ES-I3 (cell line): Measurements from ENCODE around the gene ACP5.
"Not testable (repeated sequence)": the region's sequence is repeated elsewhere in the genome, so short reads cannot be mapped to it uniquely, and the experiment has no call there.

Source experiments
- H3K36me3 ChIP-seq: 2 replicates; pipeline ENCODE4 v1.6.1; 2013; ENCODE audit warnings: mild to moderate bottlenecking, low read length, control low read depth, moderate library complexity; ENCODE audit not compliant: insufficient read depth
- H3K4me1 ChIP-seq: 2 replicates; pipeline ENCODE4 v1.6.1; 2013; ENCODE audit warnings: mild to moderate bottlenecking, control low read depth, low read length; ENCODE audit not compliant: insufficient read depth
- H3K9ac ChIP-seq: 2 replicates; pipeline ENCODE4 v1.6.1; 2013; ENCODE audit warnings: low read depth, mild to moderate bottlenecking, low read length, moderate library complexity
- H3K9me3 ChIP-seq: 2 replicates; pipeline ENCODE4 v1.6.1; 2013; ENCODE audit warnings: mild to moderate bottlenecking, low read length, moderate library complexity; ENCODE audit not compliant: control insufficient read depth, insufficient read depth

The ACP5 gene

DNA sequence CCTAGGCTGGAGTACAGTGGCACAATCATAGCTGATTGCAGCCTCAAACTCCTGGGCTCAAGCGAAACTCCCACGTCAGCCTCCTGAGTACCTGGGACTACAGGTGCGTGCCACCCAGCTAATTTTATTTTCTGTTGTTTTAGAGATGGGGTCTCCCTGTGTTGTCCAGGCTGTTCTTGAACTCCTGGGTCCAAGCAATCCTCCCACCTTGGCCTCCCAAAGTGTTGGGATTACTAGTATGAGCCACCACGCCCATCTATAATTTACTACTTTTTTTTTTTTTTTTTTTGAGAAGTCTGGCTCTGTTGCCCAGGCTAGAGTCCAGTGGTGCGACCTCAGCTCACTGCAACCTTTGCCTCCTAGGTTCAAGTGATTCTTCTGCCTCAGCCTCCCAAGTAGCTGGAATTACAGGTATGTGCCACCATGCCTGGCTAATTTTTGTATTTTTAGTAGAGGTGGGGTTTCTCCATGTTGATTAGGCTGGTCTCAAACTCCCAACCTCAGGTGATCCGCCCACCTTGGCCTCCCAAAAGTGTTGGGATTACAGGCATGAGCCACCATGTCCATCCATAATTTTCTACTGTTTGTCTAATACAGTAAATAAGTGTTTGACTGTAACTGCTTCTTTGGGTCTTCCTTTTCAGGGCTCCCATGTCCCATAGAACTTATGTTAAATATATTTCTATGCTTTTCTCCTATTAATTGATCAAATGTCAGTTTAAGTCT lies 13.2 kb downstream of the ACP5 start:
- H3K4me1 ChIP-seq, H3K9me3 ChIP-seq, H3K9ac ChIP-seq, H3K36me3 ChIP-seq: not testable (repeated sequence)

DNA sequence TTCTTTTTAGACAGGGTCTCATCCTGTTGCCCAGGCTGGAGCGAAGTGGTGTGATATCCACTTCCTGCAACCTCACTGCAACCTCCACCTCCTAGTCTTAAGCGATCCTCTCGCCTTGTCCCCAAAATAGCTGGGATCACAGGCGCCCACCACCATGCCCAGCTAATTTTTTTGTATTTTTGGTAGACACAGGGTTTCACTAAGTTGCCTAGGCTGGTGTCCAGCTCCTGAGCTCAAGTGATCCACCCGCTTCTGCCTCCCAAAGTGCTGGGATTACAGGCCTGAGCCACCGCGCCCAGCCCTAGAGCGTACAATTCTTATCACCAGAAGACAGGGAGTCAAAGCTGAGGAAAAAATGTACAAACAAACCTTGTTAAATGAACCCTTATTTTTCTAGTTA lies 13.9 kb downstream of the ACP5 start:
- Histone ChIP-seq H3K9ac (no peak overlapping the region), H3K4me1 (no peaks in the 10 kb centered on the region), H3K36me3 (no peaks in the 10 kb centered on the region), H3K9me3 (no peaks in the 10 kb centered on the region)

- Histone ChIP-seq H3K9me3 (no peaks in the 10 kb centered on the region), H3K4me1 (peaks cover 4% of the 10 kb centered on the region; the same call in 1 of the 2 replicates), H3K9ac (peak overlapping the region; percentile 90; the same call in 1 of the 2 replicates), H3K36me3 (peaks cover 2% of the 10 kb centered on the region; the same call in 1 of the 2 replicates)
Observed at GRCh38 chr19:11560404-11561051, 16.9 kb downstream of the ACP5 start.

GRCh38 chr19:11558881-11559828 lies 18.3 kb downstream of the ACP5 start, which contains the start of gene ELOF1:
Gene ELOF1 (minus strand): TSS chr19:11559230. CDS start chr19:11554347, 4,883 bp downstream.
- H3K9me3 ChIP-seq = no peaks in the 10 kb centered on the region
- peak within 1 kb of the TSS; percentile 90 for H3K9ac ChIP-seq
- peaks cover 4% of the 10 kb centered on the region; the same call in 1 of the 2 replicates for H3K4me1 ChIP-seq
- peaks cover 2% of the 10 kb centered on the region; the same call in 1 of the 2 replicates for H3K36me3 ChIP-seq

DNA sequence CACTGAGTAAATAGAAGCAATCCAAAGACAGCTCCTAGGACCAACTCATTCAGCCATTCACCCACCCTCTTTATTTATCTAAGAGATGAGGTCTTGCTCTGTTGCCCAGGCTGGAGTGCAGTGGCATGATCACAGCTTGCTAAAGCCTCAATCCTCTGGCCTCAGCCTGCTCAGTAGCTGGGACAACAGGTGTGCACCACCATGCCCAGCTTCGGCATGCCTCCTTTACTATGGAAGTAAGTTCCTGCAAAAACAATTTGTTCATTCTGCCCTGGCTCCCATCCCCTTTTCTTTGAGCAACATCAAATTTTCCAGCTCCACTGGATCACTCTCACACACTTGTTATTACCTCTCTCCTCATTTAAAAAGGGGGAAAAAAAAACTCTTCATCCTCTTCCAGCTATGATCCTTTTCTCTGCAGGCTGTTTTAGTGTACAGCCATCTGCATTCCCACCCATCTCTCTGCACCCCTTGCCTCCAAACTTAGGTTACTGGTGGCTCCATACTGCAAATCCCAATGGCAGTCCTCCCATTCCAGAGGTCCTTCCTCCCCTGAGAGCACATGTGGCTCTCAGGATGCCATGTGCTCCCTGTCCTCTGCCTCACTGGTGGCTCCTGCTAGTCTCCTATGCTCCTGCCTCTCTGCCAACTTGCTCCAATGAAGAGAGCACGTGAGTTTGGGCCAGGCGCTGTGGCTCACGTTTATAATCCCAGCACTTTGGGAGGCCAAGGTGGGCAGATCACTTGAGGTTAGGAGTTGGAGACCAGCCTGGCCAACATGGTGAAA lies 20.6 kb downstream of the ACP5 start:
- Histone ChIP-seq H3K9me3 (no peaks in the 10 kb centered on the region), H3K9ac (no peak overlapping the region), H3K4me1 (peaks cover 4% of the 10 kb centered on the region)

DNA sequence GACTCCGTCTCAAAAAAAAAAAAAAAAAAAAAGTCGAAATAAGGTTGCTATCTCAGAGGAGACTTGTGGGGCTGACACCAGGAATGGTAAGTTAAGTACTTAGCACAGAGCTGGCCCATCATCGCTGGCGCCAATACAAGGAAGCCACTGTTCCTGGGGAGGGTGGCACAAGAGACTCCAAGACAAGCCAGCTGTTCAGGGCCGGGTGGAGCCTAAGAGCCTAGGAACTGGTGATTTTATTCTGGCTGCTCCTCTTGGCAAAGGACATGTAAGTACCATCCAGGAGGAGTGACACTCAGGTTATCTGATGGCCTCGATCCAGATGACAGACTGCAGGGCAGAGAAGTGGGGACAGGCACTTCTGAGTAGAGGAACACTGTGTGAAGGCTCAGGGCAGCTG lies 22.2 kb downstream of the ACP5 start:
- Histone ChIP-seq H3K9ac (no peak overlapping the region), H3K4me1 (peaks cover 4% of the 10 kb centered on the region), H3K9me3 (no peaks in the 10 kb centered on the region), H3K36me3 (peaks cover 4% of the 10 kb centered on the region; the same call in 1 of the 2 replicates)

More for the DNA sequence above, 20.6 kb downstream of the ACP5 start:
- H3K36me3 ChIP-seq = peaks cover 2% of the 10 kb centered on the region; the same call in 1 of the 2 replicates

DNA sequence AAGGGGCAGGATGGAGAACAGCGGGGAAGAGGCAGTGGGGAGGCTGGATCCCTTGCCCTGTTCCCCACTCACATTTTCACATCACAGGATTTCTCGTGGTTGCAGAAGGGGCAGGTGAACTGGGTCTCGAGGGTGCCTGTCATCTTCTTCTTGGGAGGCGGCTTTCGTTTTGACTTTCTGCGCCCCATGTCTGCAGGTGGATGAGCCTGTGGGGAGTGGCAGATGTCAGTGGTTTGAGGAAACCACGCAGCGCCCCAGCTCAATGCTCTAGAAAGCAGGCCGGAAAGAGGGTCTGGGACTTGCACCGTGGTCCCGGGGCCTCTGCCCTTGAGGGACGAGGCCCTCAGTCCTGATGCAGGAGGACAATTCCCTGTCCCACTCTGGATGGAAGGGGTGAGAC lies 23.3 kb downstream of the ACP5 start:
- H3K36me3 ChIP-seq = peaks cover 6% of the 10 kb centered on the region; the same call in 1 of the 2 replicates
- H3K4me1 ChIP-seq = peaks cover 4% of the 10 kb centered on the region
- H3K9ac ChIP-seq = no peak overlapping the region
- no peaks in the 10 kb centered on the region for H3K9me3 ChIP-seq

GRCh38 chr19:11552666-11553372 lies 24.6 kb downstream of the ACP5 start:
- H3K9me3 ChIP-seq = no peaks in the 10 kb centered on the region
- H3K36me3 ChIP-seq = peaks cover 6% of the 10 kb centered on the region; the same call in 1 of the 2 replicates
- no peak overlapping the region for H3K9ac ChIP-seq
- peaks cover 2% of the 10 kb centered on the region for H3K4me1 ChIP-seq

GRCh38 chr19:11551603-11552235 lies 25.7 kb downstream of the ACP5 start:
- Histone ChIP-seq H3K9ac (no peak overlapping the region), H3K36me3 (peaks cover 6% of the 10 kb centered on the region; the same call in 1 of the 2 replicates), H3K9me3 (no peaks in the 10 kb centered on the region), H3K4me1 (no peaks in the 10 kb centered on the region; the same call in 1 of the 2 replicates)

GRCh38 chr19:11550265-11550664 lies 27.2 kb downstream of the ACP5 start:
- Histone ChIP-seq H3K9ac (no peak overlapping the region), H3K36me3 (peaks cover 4% of the 10 kb centered on the region; the same call in 1 of the 2 replicates), H3K9me3 (no peaks in the 10 kb centered on the region), H3K4me1 (peaks cover 4% of the 10 kb centered on the region; the same call in 1 of the 2 replicates)

DNA sequence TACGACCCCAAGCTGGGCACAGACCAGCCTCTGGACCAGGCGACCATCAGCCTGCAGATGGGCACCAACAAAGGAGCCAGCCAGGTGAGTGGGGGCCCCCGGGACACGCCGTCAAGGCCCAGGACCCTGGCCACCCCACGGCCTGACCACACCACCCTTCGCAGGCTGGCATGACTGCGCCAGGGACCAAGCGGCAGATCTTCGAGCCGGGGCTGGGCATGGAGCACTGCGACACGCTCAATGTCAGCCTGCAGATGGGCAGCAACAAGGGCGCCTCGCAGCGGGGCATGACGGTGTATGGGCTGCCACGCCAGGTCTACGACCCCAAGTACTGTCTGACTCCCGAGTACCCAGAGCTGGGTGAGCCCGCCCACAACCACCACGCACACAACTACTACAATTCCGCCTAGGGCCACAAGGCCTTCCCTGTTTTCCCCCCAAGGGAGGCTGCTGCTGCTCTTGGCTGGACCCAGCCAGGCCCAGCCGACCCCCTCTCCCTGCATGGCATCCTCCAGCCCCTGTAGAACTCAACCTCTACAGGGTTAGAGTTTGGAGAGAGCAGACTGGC lies 28.0 kb downstream of the ACP5 start:
- no peaks in the 10 kb centered on the region for H3K9me3 ChIP-seq
- peaks cover 4% of the 10 kb centered on the region; the same call in 1 of the 2 replicates for H3K4me1 ChIP-seq
- peaks cover 4% of the 10 kb centered on the region; the same call in 1 of the 2 replicates for H3K36me3 ChIP-seq
- no peak overlapping the region for H3K9ac ChIP-seq

GRCh38 chr19:11547929-11548700 lies 29.3 kb downstream of the ACP5 start:
- Histone ChIP-seq H3K9me3 (no peaks in the 10 kb centered on the region), H3K36me3 (peaks cover 4% of the 10 kb centered on the region; the same call in 1 of the 2 replicates), H3K4me1 (peaks cover 4% of the 10 kb centered on the region; the same call in 1 of the 2 replicates), H3K9ac (no peak overlapping the region)
